T47D (cell line): Measurements from ENCODE around the gene BIRC6.
"Not testable (repeated sequence)": the region's sequence is repeated elsewhere in the genome, so short reads cannot be mapped to it uniquely, and the experiment has no call there.

Experiments
- DNase-seq, 2 experiments: peaks; one replicate each; pipeline versions ENCODE4 v3.0.0 to v3.0.0-alpha.2; 2011 to 2012; ENCODE audit warnings: low read depth in 1 of 2, low spot score in 1 of 2
- JUND ChIP-seq: IDR thresholded peaks from 2 replicates; pipeline ENCODE4 v1.6.1; 2012; ENCODE audit warnings: low read depth
- in situ Hi-C: cut with HindIII; loops from 2 replicates; pipeline ENCODE4 v1.10.0; 2016; ENCODE audit warnings: low sequenced_read_pairs, low pct_unique_long_range_greater_than_20kb

BIRC6 gene

DNA sequence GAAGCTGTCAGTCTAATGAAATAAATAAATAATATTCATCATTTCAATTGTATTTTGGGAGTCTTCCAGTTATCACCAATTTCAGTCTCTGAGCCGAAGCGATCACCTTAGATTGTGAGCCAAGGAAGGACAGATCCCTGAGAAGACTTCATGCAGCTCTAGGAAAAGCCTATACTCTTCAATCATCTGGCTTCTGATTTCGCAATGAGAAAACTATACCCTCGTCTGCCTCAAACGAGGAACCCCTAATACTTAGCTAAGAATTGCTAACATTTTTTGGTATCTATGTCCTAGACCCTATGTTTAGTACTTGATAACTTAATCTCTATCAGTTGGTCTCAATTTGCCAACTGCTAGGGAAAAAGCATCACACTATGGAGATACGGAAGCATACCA, 266.5 kb downstream of the BIRC6 start:
- in situ Hi-C loops: no loop called here
- DNase-seq: no peak
- no peak for TF ChIP-seq JUND

DNA sequence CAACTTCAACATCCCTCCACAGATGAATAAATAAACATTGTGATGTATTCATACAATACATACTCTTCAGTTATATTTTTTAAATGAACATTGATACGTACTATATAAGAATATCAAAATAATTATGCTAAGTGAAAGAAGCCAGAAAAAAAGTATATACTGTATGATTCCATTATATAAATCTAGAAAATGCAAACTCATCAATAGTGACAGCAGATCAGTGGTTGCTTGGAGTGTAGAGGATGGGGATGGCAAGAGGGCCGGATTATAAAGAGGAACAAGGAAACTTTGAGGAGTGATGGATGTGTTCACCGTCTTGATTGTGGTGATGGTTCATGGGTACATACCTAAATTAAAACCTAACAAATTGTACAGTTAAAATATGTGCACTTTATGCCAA, 268.0 kb downstream of the BIRC6 start:
- no peak for TF ChIP-seq JUND
- no peak for DNase-seq
- in situ Hi-C loops: no loop called here

DNA sequence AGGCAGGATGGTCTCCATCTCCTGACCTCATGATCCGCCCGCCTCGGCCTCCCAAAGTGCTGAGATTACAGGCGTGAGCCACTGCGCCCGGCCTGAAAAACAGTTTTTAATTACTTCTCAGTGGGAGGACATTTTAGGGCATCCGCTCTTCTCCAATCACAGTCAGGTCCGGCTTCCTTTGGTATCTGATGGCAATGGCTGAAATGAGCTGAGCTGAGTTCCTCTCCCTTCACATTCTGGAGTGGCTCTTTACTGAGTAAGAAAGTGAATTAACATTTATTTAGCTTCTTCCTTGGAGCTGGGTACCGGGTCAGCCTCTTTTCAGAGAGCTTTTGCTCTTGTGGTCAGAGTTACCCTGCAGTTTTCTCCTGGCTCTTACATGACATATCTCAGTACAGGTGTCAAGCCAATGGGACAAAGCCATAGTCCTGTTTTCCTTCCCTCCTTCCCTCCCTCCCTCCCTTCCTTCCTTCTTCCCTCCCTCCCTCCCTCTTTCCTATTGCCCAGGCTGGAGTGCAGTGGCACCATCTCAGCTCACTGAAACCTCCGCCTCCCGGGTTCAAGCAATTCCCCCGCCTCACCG, 269.9 kb downstream of the BIRC6 start:
- no peak for TF ChIP-seq JUND
- DNase-seq: no peak
- in situ Hi-C loops: no loop called here

DNA sequence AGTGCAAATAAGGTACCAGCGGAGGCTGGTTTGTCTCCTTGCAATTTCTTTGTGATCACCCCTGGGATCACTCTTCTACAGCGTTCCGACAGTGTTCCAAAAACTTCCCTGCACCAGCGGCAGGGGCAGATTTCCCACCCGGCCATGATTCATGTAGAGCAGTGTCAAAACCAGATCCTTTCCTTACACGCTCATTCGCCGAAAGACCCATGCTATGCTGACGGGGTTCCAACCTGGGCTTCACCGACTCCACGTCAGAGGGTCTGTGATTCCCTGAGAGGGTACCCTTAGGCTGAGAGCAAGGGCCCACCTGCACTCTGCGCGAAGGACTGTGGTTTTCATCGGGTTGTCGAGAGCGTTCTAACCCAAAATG, 270.6 kb downstream of the BIRC6 start:
- DNase-seq: peak in 1 of 2 experiments; percentile 0
- no peak for TF ChIP-seq JUND
- in situ Hi-C loops: no loop called here

DNA sequence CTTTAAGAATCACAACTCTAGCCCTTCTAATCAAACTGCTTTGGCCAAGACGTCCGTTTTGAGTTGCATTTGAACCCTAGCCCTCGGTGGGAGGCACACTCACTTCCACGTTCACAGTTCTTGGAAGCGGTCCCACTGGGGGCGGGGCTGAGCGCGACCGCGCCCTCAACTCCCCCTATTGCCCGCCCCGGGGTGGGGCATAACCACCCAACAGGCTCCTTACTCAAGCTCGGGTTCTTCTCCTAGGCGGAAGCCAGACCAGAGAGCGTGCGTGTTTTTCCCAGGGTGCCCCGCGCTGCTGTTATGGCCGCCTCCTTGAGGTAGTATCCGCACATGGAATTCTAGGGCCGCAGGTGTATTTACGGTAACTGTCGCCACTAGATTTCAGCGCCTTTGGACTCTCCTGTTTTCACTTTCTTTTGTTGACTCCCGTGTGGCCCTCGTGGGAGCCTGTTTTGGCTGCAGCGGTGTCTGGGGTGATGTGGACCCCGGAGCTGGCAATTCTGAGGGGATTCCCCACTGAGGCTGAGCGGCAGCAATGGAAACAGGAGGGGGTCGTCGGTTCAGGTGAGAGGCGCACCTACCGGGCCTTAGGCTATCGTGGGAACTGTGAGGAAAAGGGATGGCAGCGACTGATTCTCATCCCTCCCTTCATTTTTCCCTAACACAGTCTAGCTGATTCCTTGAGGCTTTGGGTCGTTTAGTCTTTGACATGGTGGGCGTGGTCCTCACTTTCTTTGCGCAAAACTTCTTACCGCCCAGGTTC, 271.2 kb downstream of the BIRC6 start, which contains the start of gene TTC27:
Gene TTC27, plus strand, starts transcription at position 237 of the 766 bp plus-strand sequence. Its CDS starts 243 bp downstream, at position 480.
- in situ Hi-C loops: no loop called here
- peak; percentile 79 to 95 for DNase-seq
- no peak for TF ChIP-seq JUND

DNA sequence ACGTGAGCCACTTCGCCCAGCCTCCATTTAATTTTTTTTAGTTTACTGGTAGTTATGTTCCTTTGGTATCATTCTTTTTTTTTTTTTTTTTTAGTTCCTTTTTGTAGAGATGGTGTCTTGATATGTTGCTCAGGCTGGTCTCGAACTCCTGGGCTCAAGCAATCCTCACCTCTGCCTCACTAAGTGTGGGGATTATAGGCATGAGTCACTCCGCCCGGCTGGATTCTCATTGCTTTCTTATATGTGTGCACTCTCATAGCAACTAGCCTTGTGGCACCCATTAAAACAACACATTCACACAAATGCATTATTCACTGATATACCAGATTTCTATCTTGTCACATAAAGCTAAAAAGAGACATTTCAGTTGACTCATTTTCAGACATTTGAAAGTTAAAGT, 275.3 kb downstream of the BIRC6 start:
- no peak for DNase-seq
- in situ Hi-C loops: no loop called here
- TF ChIP-seq JUND: no peak

DNA sequence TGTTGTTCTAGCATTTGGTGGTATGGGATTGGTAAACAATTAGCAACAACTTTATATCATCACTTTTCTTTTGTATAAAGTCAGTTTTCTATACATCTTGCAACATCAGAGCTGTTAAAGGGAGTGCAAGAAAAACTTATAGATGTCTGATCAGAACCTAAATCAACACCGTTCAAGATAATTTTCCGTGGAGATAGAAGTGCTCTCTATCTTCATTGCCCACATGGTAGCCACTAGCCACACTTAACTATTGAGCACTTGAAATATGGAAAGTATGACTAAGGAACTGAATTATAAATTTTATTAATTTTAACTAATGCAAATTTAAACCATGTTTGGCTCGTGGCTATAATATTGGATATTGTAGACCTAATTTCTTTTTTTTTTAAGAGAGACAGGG, 276.2 kb downstream of the BIRC6 start:
- in situ Hi-C loops: no loop called here
- TF ChIP-seq JUND: no peak
- DNase-seq: no peak

DNA sequence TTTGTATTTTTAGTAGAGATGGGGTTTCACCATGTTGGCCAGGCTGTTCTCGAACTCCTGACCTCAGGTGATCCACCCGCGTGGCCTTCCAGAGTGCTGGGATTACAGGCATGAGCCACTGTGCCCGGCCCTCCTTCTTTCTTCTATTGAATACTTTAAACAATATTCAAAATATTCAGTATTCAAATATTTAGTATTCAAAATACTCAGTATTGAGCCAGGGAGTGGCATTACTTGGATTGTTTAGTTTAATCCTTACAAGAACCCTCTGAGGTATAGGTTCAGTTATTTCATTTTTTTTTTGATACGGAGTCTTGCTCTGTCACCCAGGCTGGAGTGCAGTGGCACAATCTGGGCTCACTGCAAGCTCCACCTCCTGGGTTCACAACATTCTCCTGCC, 281.7 kb downstream of the BIRC6 start:
- in situ Hi-C loops, DNase-seq: not testable (repeated sequence)

DNA sequence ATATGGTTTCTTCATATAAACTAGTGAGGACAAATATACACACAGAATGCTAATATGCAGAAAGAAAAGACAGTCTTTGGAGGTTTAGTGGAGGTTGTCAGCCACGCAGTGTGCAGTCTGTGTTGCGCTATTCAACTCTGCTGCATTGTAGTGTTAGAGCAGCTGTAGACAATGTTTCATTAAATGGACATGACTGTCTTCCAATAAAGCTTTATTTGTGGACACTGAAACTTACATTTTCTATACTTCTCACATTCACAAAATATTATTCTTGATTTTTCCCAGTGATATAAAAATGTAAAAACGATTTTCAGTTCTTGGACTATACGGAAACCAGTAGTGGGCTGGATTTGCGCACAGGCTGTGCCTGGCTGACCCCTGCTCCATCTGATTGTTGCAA, 284.4 kb downstream of the BIRC6 start:
- no peak for TF ChIP-seq JUND
- in situ Hi-C loops: no loop called here
- DNase-seq: no peak

DNA sequence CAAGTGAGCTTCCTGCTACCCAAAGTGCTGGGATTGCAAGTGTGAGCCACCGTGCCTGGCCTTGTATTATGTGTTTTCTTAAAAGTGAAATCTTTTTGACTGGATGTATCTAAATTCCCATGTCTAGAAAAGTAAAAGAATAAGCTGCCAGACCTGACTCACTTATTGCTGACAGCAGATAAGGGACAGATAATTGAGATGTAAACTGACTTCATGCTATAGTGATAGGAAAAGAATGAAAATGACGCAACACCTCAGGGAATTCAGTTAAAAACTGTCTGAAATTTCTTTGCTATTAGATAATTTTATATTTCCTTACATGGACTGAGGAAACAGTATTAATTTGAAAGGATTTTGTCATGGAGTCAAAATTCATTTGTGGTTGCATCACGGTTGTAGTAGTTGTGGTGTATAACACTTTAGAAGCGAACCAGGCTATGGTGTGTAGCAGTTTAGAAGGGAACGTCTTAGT, 290.4 kb downstream of the BIRC6 start:
- TF ChIP-seq JUND: no peak
- in situ Hi-C loops: no loop called here
- DNase-seq: no peak

DNA sequence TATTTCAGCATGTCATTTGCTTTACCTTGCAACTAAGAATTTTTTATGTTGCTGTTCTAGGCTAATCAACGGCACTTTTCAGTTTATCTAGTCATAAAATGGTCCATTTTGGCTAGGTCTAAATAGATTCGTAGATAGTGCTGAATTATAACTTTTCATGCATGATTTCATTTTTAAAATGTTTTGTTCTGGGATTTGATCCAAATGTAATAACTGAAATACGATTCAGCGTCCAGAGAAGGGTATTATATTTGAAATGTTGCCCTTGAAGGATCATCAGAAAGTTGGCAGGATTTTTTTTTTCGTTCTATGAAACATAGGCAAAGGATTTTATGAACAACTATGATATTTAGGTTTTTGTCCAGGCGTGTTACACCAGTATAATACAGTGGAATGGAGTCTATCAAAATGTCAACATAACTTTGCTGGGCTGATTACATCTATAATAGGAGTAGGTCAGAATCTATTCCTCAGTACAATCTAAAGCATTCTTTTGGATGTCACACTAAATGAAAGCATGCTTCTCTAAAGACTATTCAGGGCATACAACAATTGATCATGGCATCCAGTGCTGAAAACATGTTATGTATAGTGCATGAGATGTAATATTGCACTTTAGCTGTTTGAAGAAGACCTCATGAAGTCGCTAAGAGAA, 295.9 kb downstream of the BIRC6 start:
- DNase-seq: no peak
- no peak for TF ChIP-seq JUND
- in situ Hi-C loops: no loop called here

DNA sequence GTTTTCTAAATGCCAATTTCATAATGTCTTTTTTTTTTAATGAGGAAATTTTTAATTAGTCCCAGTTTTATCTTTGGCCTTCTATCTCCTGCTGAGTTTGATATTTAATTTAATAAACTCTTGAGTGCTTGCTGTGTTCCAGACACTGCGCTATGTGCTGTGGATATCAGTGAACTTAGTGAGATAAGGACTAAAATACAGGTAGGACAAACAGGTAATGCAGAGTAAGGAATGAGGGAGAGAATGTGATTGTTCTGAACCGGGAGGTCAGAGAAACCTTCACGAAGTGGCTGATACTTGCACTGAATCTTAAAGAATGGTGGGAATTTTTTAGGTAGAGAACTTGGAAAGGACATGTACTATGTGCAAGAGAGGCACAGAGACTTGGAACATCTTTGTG, 299.2 kb downstream of the BIRC6 start:
- TF ChIP-seq JUND: no peak
- in situ Hi-C loops: no loop called here
- DNase-seq: no peak

DNA sequence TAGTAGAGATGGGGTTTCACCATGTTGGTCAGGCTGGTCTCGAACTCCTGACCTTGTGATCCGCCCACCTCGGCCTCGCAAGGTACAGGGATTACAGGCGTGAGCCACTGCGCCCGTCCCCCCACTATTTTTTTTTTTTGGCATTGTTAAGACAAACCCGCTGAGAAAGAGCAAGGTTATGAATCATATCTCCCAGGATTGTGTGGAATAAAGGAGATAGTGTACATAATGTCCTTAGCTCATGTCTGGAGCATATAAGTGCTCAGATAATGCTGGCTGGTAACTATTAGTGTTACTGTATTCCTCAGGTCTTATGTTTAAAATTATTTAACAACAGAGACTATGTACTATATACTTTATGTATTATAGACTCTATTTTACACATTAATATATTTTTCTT, 307.0 kb downstream of the BIRC6 start:
- DNase-seq: no peak
- TF ChIP-seq JUND: no peak
- in situ Hi-C loops: no loop called here

DNA sequence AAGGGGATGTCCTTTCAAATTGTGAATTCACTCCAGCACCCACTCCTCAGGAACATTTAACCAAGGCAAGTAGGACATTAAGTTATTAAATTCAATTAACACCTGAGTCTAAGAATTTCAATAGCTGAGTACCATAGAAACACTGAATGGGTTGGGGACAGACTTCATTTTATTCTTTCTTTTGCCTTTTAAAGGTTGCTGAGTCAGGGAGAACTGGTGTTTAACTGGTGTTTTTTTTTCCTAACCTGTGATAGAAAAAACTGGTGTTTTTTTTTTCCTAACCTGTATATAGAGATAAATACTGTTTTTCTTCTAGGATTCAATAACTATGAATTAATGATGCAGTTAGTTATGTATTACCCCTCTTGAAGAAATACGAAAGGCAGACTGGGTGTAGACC, 309.9 kb downstream of the BIRC6 start:
- TF ChIP-seq JUND: no peak
- DNase-seq: no peak
- in situ Hi-C loops: no loop called here
